WTC11 (cell line): ENCODE measurements around the gene MARK3.

ENCODE experiments used
- CREB1 ChIP-seq: sonication (generic); formaldehyde crosslinking; IDR thresholded peaks from 2 replicates; pipeline ENCODE4 v1.8.0; 2023; ENCODE audit warnings: mild to moderate bottlenecking, missing genetic modification reagents
- CREM ChIP-seq: sonication (generic); formaldehyde crosslinking; IDR thresholded peaks from 2 replicates; pipeline ENCODE4 v1.8.1; 2022; ENCODE audit warnings: mild to moderate bottlenecking, missing genetic modification reagents, moderate library complexity
- CTCF ChIP-seq: fragments of 200-600 bp; IDR thresholded peaks from 2 replicates; pipeline ENCODE4 v1.8.0; 2022; ENCODE audit warnings: antibody characterized with exemption
- FOXJ3 ChIP-seq: sonication (generic); formaldehyde crosslinking; IDR thresholded peaks from 2 replicates; pipeline ENCODE4 v1.9.0; 2021; ENCODE audit warnings: missing genetic modification reagents, mild to moderate bottlenecking, borderline replicate concordance
- KAT7 ChIP-seq: sonication (generic); formaldehyde crosslinking; IDR thresholded peaks from 2 replicates; pipeline ENCODE4 v1.8.1; 2023; ENCODE audit warnings: missing genetic modification reagents, mild to moderate bottlenecking, borderline replicate concordance
- MAX ChIP-seq: sonication (generic); formaldehyde crosslinking; IDR thresholded peaks from 2 replicates; pipeline ENCODE4 v1.8.0; 2022; ENCODE audit warnings: mild to moderate bottlenecking, missing genetic modification reagents
- NFYB ChIP-seq: sonication (generic); formaldehyde crosslinking; conservative IDR thresholded peaks from 2 replicates; pipeline ENCODE4 v1.8.0; 2022; ENCODE audit warnings: low read depth, missing genetic modification reagents
- TEAD4 ChIP-seq: sonication (generic); formaldehyde crosslinking; IDR thresholded peaks from 2 replicates; pipeline ENCODE4 v1.8.0; 2022; ENCODE audit warnings: mild to moderate bottlenecking, missing genetic modification reagents
- USF2 ChIP-seq: sonication (generic); formaldehyde crosslinking; IDR thresholded peaks from 2 replicates; pipeline ENCODE4 v1.8.1; 2023; ENCODE audit warnings: mild to moderate bottlenecking, missing genetic modification reagents, moderate library complexity
- ZNF281 ChIP-seq: sonication (generic); formaldehyde crosslinking; IDR thresholded peaks from 2 replicates; pipeline ENCODE4 v1.8.0; 2023; ENCODE audit warnings: mild to moderate bottlenecking, missing genetic modification reagents
- TF ChIP-seq, protein P1 (sequence below): sonication (generic); formaldehyde crosslinking; conservative IDR thresholded peaks from 2 replicates; pipeline ENCODE4 v1.8.1; 2023; ENCODE audit warnings: mild to moderate bottlenecking, low read depth, missing genetic modification reagents, moderate library complexity
- TF ChIP-seq, protein P2 (sequence below): sonication (generic); formaldehyde crosslinking; IDR thresholded peaks from 2 replicates; pipeline ENCODE4 v1.8.1; 2022; ENCODE audit warnings: mild to moderate bottlenecking, moderate library complexity, missing genetic modification reagents

DNA sequence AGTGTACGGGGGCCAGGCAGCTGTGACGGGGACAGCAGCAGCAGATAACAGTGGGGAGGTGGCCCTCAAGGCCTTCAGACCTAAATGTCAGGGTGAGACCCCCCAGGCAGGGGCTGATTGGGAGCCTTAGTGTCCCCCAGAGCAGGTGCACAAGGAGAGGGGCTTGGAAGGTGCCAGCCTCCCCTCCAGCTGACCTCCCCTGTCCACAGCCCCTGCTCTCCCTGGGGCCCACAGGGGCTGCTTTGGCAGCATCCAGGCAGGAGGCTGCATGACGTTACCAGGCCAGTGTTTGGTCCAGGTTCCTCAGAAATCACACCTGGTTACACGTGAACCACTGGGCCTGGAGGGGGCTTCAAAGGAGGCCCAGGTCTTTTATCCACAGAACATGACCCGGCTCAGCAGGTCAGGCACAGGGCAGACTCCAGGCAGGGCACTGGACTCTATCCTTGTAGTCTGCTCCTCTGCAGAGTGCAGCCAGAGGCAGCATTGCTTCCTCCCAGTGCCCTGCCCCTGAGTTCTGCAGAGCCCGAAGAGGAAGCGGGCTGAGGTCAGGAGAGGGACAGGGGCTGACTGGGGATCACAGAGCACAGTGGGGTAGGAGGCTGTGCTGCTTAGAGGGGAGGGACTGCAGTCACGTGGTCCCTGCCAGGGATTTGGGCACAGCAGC lies 141.2 kb downstream of the MARK3 start:
- TF ChIP-seq USF2 = no peak
- TF ChIP-seq CREB1 (CRISPR knock-in tag) = no peak
- no peak for TF ChIP-seq FOXJ3 (CRISPR knock-in tag)
- no peak for TF ChIP-seq CREM
- no peak for TF ChIP-seq CTCF
- TF ChIP-seq, protein P1, sequence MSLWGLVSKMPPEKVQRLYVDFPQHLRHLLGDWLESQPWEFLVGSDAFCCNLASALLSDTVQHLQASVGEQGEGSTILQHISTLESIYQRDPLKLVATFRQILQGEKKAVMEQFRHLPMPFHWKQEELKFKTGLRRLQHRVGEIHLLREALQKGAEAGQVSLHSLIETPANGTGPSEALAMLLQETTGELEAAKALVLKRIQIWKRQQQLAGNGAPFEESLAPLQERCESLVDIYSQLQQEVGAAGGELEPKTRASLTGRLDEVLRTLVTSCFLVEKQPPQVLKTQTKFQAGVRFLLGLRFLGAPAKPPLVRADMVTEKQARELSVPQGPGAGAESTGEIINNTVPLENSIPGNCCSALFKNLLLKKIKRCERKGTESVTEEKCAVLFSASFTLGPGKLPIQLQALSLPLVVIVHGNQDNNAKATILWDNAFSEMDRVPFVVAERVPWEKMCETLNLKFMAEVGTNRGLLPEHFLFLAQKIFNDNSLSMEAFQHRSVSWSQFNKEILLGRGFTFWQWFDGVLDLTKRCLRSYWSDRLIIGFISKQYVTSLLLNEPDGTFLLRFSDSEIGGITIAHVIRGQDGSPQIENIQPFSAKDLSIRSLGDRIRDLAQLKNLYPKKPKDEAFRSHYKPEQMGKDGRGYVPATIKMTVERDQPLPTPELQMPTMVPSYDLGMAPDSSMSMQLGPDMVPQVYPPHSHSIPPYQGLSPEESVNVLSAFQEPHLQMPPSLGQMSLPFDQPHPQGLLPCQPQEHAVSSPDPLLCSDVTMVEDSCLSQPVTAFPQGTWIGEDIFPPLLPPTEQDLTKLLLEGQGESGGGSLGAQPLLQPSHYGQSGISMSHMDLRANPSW (CRISPR knock-in tag) = no peak
- TF ChIP-seq TEAD4 (CRISPR knock-in tag) = no peak
- TF ChIP-seq, protein P2, sequence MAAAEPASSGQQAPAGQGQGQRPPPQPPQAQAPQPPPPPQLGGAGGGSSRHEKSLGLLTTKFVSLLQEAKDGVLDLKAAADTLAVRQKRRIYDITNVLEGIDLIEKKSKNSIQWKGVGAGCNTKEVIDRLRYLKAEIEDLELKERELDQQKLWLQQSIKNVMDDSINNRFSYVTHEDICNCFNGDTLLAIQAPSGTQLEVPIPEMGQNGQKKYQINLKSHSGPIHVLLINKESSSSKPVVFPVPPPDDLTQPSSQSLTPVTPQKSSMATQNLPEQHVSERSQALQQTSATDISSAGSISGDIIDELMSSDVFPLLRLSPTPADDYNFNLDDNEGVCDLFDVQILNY (CRISPR knock-in tag) = no peak
- TF ChIP-seq NFYB (CRISPR knock-in tag) = no peak
- TF ChIP-seq ZNF281 = no peak
- TF ChIP-seq MAX = no peak
- TF ChIP-seq KAT7 = no peak
